WTC11 (cell line): ENCODE data around the gene IL18R1.

ENCODE experiments used
- CREM ChIP-seq: sonication (generic); formaldehyde crosslinking; IDR thresholded peaks from 2 replicates; pipeline ENCODE4 v1.8.1; 2022; ENCODE audit warnings: mild to moderate bottlenecking, missing genetic modification reagents, moderate library complexity
- CTCF ChIP-seq: fragments of 200-600 bp; IDR thresholded peaks from 2 replicates; pipeline ENCODE4 v1.8.0; 2022; ENCODE audit warnings: antibody characterized with exemption
- E2F5 ChIP-seq: sonication (generic); formaldehyde crosslinking; IDR thresholded peaks from 2 replicates; pipeline ENCODE4 v1.8.1; 2022; ENCODE audit warnings: mild to moderate bottlenecking, moderate library complexity, missing genetic modification reagents
- ESRRA ChIP-seq: sonication (generic); formaldehyde crosslinking; IDR thresholded peaks from 2 replicates; pipeline ENCODE4 v1.8.1; 2022; ENCODE audit warnings: mild to moderate bottlenecking, missing genetic modification reagents, borderline replicate concordance

GRCh38 chr2:102439065-102439695 lies 83.6 kb downstream of the IL18R1 start:
- TF ChIP-seq CTCF (no peak), ESRRA (CRISPR knock-in tag) (no peak), E2F5 (CRISPR knock-in tag) (no peak), CREM (CRISPR knock-in tag) (no peak)
